ENCODE results near the gene PHF20. TPM values are rescaled to one million over a fixed set of nuclear protein-coding genes. Genes with fewer than 3 reads are reported as not detected.
"Not testable (repeated sequence)": the region's sequence is repeated elsewhere in the genome, so short reads cannot be mapped to it uniquely, and the experiment has no call there.

Gene PHF20
- total RNA-seq, 4 donors from 2014 or later = 35.3 to 109 (median 76.5) TPM

- no peak overlapping the region for H3K4me3 ChIP-seq
- no peaks in the 10 kb centered on the region for H3K9me3 ChIP-seq
- no peak for DNase-seq
- no peaks in the 10 kb centered on the region for H3K36me3 ChIP-seq
- intact Hi-C loops (cut with DNase I; ENCODE audit: low total_unique reads) = no loop called here
- no peak overlapping the region for H3K27ac ChIP-seq
- TF ChIP-seq POLR2A (IDR thresholded peaks at IDR 0.05) (no peak), CTCF (IDR thresholded peaks at IDR 0.05) (no peak)
- H3K27me3 ChIP-seq = no peaks in the 10 kb centered on the region
- H3K4me1 ChIP-seq = no peaks in the 10 kb centered on the region
These were observed 9.4 kb upstream of the PHF20 start for GRCh38 chr20:35762461-35762860.

GRCh38 chr20:35764936-35765335, 6.9 kb upstream of the PHF20 start:
- H3K4me3 ChIP-seq; DNase-seq; intact Hi-C loops (cut with DNase I; ENCODE audit: low total_unique reads); H3K27ac ChIP-seq; H3K9me3 ChIP-seq; H3K4me1 ChIP-seq; H3K27me3 ChIP-seq; H3K36me3 ChIP-seq: not testable (repeated sequence)

- intact Hi-C loops (cut with DNase I; ENCODE audit: low total_unique reads) = no loop called here
- Histone ChIP-seq H3K36me3 (no peaks in the 10 kb centered on the region), H3K4me1 (peaks cover 0 to 9% of the 10 kb centered on the region in 2 donors), H3K9me3 (no peaks in the 10 kb centered on the region), H3K27me3 (no peaks in the 10 kb centered on the region), H3K27ac (peak overlapping the region; percentile 96 to 97), H3K4me3 (no peak overlapping the region)
- no peak for TF ChIP-seq POLR2A (IDR thresholded peaks at IDR 0.05)
- TF ChIP-seq CTCF (IDR thresholded peaks at IDR 0.05) = no peak
- DNase-seq = no peak
These were observed 5.0 kb upstream of the PHF20 start for GRCh38 chr20:35766843-35767242.

GRCh38 chr20:35767683-35768481, 3.9 kb upstream of the PHF20 start:
- Histone ChIP-seq H3K27ac (peak overlapping the region; percentile 96 to 97), H3K36me3 (no peaks in the 10 kb centered on the region), H3K4me1 (peaks cover 0 to 9% of the 10 kb centered on the region in 2 donors), H3K9me3 (no peaks in the 10 kb centered on the region), H3K4me3 (no peak overlapping the region), H3K27me3 (no peaks in the 10 kb centered on the region)
- intact Hi-C loops (cut with DNase I; ENCODE audit: low total_unique reads) = no loop called here
- TF ChIP-seq POLR2A (IDR thresholded peaks at IDR 0.05) (peak in 1 of 2 donors; percentile 46), CTCF (IDR thresholded peaks at IDR 0.05) (no peak)
- DNase-seq = peak; percentile 49 to 67

GRCh38 chr20:35768731-35769664, 2.8 kb upstream of the PHF20 start:
- peak; percentile 98 to 99 for DNase-seq
- TF ChIP-seq POLR2A (IDR thresholded peaks at IDR 0.05) (peak; percentile 69 to 83), CTCF (IDR thresholded peaks at IDR 0.05) (no peak)
- Histone ChIP-seq H3K9me3 (no peaks in the 10 kb centered on the region), H3K27ac (peak overlapping the region; percentile 96 to 97), H3K4me1 (peaks cover 0 to 9% of the 10 kb centered on the region in 2 donors), H3K27me3 (no peaks in the 10 kb centered on the region), H3K4me3 (no peak overlapping the region), H3K36me3 (no peaks in the 10 kb centered on the region)
- intact Hi-C loops (cut with DNase I; ENCODE audit: low total_unique reads) = no loop called here
